HepG2 (cell line): ENCODE data around the gene CFAP46.

Experiments used
- CREB1 ChIP-seq, 2 experiments: fragments of 450-650 bp in 1 of 2; IDR thresholded peaks; 2 replicates each; pipeline ENCODE4 v1.6.1; 2016 to 2017; ENCODE audit warnings: control low read depth in 1 of 2, mild to moderate bottlenecking in 1 of 2, missing compliant biosample characterization in 1 of 2, missing genetic modification characterization in 1 of 2
- CTCF ChIP-seq: sonication (generic); formaldehyde crosslinking; IDR thresholded peaks from 2 replicates; pipeline ENCODE4 v1.5.0; 2020; ENCODE audit warnings: mild to moderate bottlenecking, missing genetic modification reagents, moderate library complexity
- EZH2 ChIP-seq: conservative IDR thresholded peaks from 2 replicates; pipeline ENCODE4 v1.6.1; 2012; ENCODE audit warnings: mild to moderate bottlenecking, low read depth, low read length, moderate library complexity
- MAZ ChIP-seq, 2 experiments: sonication (generic) in 1 of 2; formaldehyde crosslinking in 1 of 2; IDR thresholded peaks; 2 replicates each; pipeline versions ENCODE4 v1.5.0 to v1.6.1; 2012 to 2020; ENCODE audit warnings: low read depth in 2 of 2, mild to moderate bottlenecking in 2 of 2, borderline replicate concordance in 1 of 2, improper control_type of control experiment in 1 of 2, low read length in 1 of 2, missing genetic modification reagents in 1 of 2, moderate library complexity in 1 of 2
- NONO ChIP-seq, 2 experiments: fragments of 450-650 bp in 1 of 2; sonication (generic) in 1 of 2; formaldehyde crosslinking in 1 of 2; IDR thresholded peaks in 1 of 2; conservative IDR thresholded peaks in 1 of 2; 2 replicates each; pipeline versions ENCODE4 v1.6.1 to v1.8.0; 2017 to 2022; ENCODE audit warnings: mild to moderate bottlenecking in 1 of 2, missing genetic modification reagents in 1 of 2, moderate library complexity in 1 of 2
- SIX1 ChIP-seq: sonication (generic); formaldehyde crosslinking; IDR thresholded peaks from 2 replicates; pipeline ENCODE4 v1.4.0; 2020; ENCODE audit warnings: missing genetic modification reagents, borderline replicate concordance
- SOX6 ChIP-seq, 2 experiments: fragments of 450-650 bp in 1 of 2; sonication (generic) in 1 of 2; formaldehyde crosslinking in 1 of 2; IDR thresholded peaks; 2 replicates each; pipeline versions ENCODE4 v1.4.0 to v1.6.1; 2017 to 2020; ENCODE audit warnings: antibody characterized with exemption in 1 of 2, mild to moderate bottlenecking in 1 of 2, missing genetic modification reagents in 1 of 2
- SYNCRIP ChIP-seq: fragments of 200-400 bp; formaldehyde crosslinking; IDR thresholded peaks from 2 replicates; pipeline ENCODE4 v1.6.1; 2018; ENCODE audit warnings: mild to moderate bottlenecking, low read depth, low read length; ENCODE audit not compliant: insufficient read depth
- THRA ChIP-seq: sonication (generic); formaldehyde crosslinking; IDR thresholded peaks from 2 replicates; pipeline ENCODE4 v1.4.0; 2020; ENCODE audit warnings: missing genetic modification reagents, borderline replicate concordance
- YY1 ChIP-seq: IDR thresholded peaks from 2 replicates; pipeline ENCODE4 v1.6.1; 2011; ENCODE audit warnings: low read length, low read depth, moderate library complexity, mild to moderate bottlenecking; ENCODE audit not compliant: insufficient read depth, insufficient replicate concordance
- ZNF143 ChIP-seq: sonication (generic); formaldehyde crosslinking; IDR thresholded peaks from 2 replicates; pipeline ENCODE4 v1.4.0; 2020; ENCODE audit warnings: missing genetic modification reagents
- ZNF282 ChIP-seq: fragments of 450-650 bp; IDR thresholded peaks from 2 replicates; pipeline ENCODE4 v1.6.1; 2018; ENCODE audit not compliant: partially characterized antibody
- ZXDC ChIP-seq: sonication (generic); formaldehyde crosslinking; IDR thresholded peaks from 2 replicates; pipeline ENCODE4 v1.5.0; 2020; ENCODE audit warnings: mild to moderate bottlenecking, missing genetic modification reagents

GRCh38 chr10:132910901-132911785 lies 31.2 kb downstream of the CFAP46 start:
- TF ChIP-seq CTCF (CRISPR knock-in tag) (no peak), ZNF143 (no peak), YY1 (no peak), EZH2 (no peak), ZXDC (CRISPR knock-in tag) (no peak), NONO (IDR thresholded peaks at IDR 0.05) (no peak), NONO (CRISPR knock-in tag; conservative IDR thresholded peaks at IDR 0.05) (no peak), ZNF282 (no peak), MAZ (IDR thresholded peaks at IDR 0.05; ENCODE audit: borderline replicate concordance, low read depth, low read length) (no peak), MAZ (CRISPR knock-in tag; IDR thresholded peaks at IDR 0.05; ENCODE audit: low read depth) (no peak), SOX6 (IDR thresholded peaks at IDR 0.05) (no peak), SOX6 (CRISPR knock-in tag; IDR thresholded peaks at IDR 0.05) (no peak), THRA (no peak), SIX1 (no peak), SYNCRIP (no peak), CREB1 (IDR thresholded peaks at IDR 0.05) (no peak), CREB1 (CRISPR knock-in tag; IDR thresholded peaks at IDR 0.05) (no peak)
